Endothelial cell of umbilical vein (primary cell): ENCODE results near the gene CNTLN. TPM values are rescaled to one million over a fixed set of nuclear protein-coding genes. Genes with fewer than 3 reads are reported as not detected.
"Not testable (repeated sequence)": the region's sequence is repeated elsewhere in the genome, so short reads cannot be mapped to it uniquely, and the experiment has no call there.

ENCODE experiments used
- BruUV-seq: library from RNA; stranded (reverse); fragments of 400-500 nt; replicated peaks from 2 replicates; lab custom pipeline; 2021; lab: Mats Ljungman, UMichigan
- CTCF ChIA-PET: fragments of 300-600, 350-600 bp; sonication (Branson Sonifier 250); formaldehyde crosslinking; loops from one replicate; lab custom pipeline; 2021; ENCODE audit warnings: antibody characterized with exemption, inconsistent platforms; lab: Charles Lee
- POLR2A ChIA-PET: fragments of 300-600, 350-600 bp; sonication (Branson Sonifier 250); formaldehyde crosslinking; loops from one replicate; lab custom pipeline; 2021; ENCODE audit warnings: antibody characterized with exemption, inconsistent platforms; lab: Charles Lee
- DNase-seq: peaks from one replicate; pipeline ENCODE4 v3.0.0-alpha.2; 2011; ENCODE audit warnings: low read depth, low spot score
- FAIRE-seq: peaks from 2 replicates; lab custom pipeline; 2011; peaks lifted over from hg19 to GRCh38; lab: Jason Lieb, UNC
- H2AFZ ChIP-seq: 2 replicates; pipeline ENCODE4 v1.6.0; 2012; ENCODE audit warnings: low read depth, low read length, control low read depth, inconsistent platforms
- H3K27ac ChIP-seq: 2 replicates; pipeline ENCODE4 v1.5.1; 2011; ENCODE audit warnings: low read depth, mild to moderate bottlenecking, control low read depth, low read length, moderate library complexity; ENCODE audit not compliant: insufficient read depth
- H3K27me3 ChIP-seq, 2 experiments: 2 replicates each; pipeline versions ENCODE4 v1.6.0 to v1.6.1; 2011; ENCODE audit warnings: low read length in 2 of 2, mixed read lengths in 1 of 2; ENCODE audit not compliant: control insufficient read depth in 2 of 2, insufficient read depth in 2 of 2
- H3K36me3 ChIP-seq, 2 experiments: 2 replicates in 1 of 2; 3 replicates in 1 of 2; pipeline ENCODE4 v1.5.1; 2011; ENCODE audit warnings: low read length in 2 of 2, mild to moderate bottlenecking in 1 of 2, moderate library complexity in 1 of 2; ENCODE audit not compliant: control insufficient read depth in 2 of 2, insufficient read depth in 2 of 2; ENCODE audit errors: extremely low read depth in 1 of 2
- H3K4me1 ChIP-seq: 3 replicates; pipeline ENCODE4 v1.5.1; 2011; ENCODE audit warnings: mild to moderate bottlenecking, low read length; ENCODE audit not compliant: control insufficient read depth, insufficient read depth; ENCODE audit errors: extremely low read depth
- H3K4me2 ChIP-seq: 2 replicates; pipeline ENCODE4 v1.6.1; 2011; ENCODE audit warnings: low read length, control low read depth, mixed read lengths; ENCODE audit not compliant: insufficient read depth
- H3K4me3 ChIP-seq, 3 experiments: fragments of 200-600 bp in 1 of 3; sonication (generic), shearing (Covaris generic) in 1 of 3; replicated peaks in 1 of 3; 2 replicates each; pipeline ENCODE4 v1.5.1; 2011 to 2016; ENCODE audit warnings: control low read depth in 3 of 3, low read length in 3 of 3, mild to moderate bottlenecking in 2 of 3, inconsistent platforms in 1 of 3, low read depth in 1 of 3, moderate library complexity in 1 of 3; ENCODE audit not compliant: insufficient read depth in 1 of 3
- H3K79me2 ChIP-seq: 2 replicates; pipeline ENCODE4 v1.6.0; 2012; ENCODE audit warnings: low read length, inconsistent platforms; ENCODE audit not compliant: control insufficient read depth, insufficient read depth
- H3K9ac ChIP-seq: replicated peaks from 2 replicates; pipeline ENCODE3; 2011; ENCODE audit warnings: low read length, control low read depth; ENCODE audit not compliant: insufficient read depth; ENCODE audit errors: extremely low read depth
- H3K9me1 ChIP-seq: replicated peaks from 3 replicates; pipeline ENCODE4 v1.6.0; 2011; ENCODE audit warnings: mild to moderate bottlenecking, low read length; ENCODE audit not compliant: control insufficient read depth, insufficient read depth; ENCODE audit errors: extremely low read depth
- H3K9me3 ChIP-seq: replicated peaks from 2 replicates; pipeline ENCODE4 v1.5.1; 2012; ENCODE audit warnings: low read length, inconsistent platforms; ENCODE audit not compliant: control insufficient read depth, insufficient read depth
- H4K20me1 ChIP-seq: replicated peaks from 2 replicates; pipeline ENCODE3; 2011; ENCODE audit warnings: mild to moderate bottlenecking, low read length; ENCODE audit not compliant: control insufficient read depth, insufficient read depth; ENCODE audit errors: extremely low read depth
- CTCF ChIP-seq, 2 donors: IDR thresholded peaks; 1 replicate in 1 of 2; 2 replicates in 1 of 2; pipeline ENCODE4 v1.5.1; 2011; ENCODE audit warnings: low read length in 2 of 2, mild to moderate bottlenecking in 2 of 2, moderate library complexity in 2 of 2, control low read depth in 1 of 2, inconsistent platforms in 1 of 2, low read depth in 1 of 2; ENCODE audit not compliant: insufficient read depth in 1 of 2; ENCODE audit errors: extremely low read depth in 1 of 2
- EZH2 ChIP-seq: IDR thresholded peaks from 2 replicates; pipeline ENCODE4 v1.6.1; 2012; ENCODE audit warnings: borderline replicate concordance, low read depth, mild to moderate bottlenecking, moderate library complexity, low read length, inconsistent platforms; ENCODE audit not compliant: severe bottlenecking
- FOS ChIP-seq: IDR thresholded peaks from 2 replicates; pipeline ENCODE4 v1.6.1; 2011; ENCODE audit warnings: mild to moderate bottlenecking, low read length, moderate library complexity, borderline replicate concordance; ENCODE audit not compliant: insufficient read depth
- GATA2 ChIP-seq: IDR thresholded peaks from 2 replicates; pipeline ENCODE4 v1.7.0; 2011; ENCODE audit warnings: low read depth, mild to moderate bottlenecking, moderate library complexity, mixed read lengths, low read length; ENCODE audit not compliant: insufficient read length, insufficient read depth
- JUN ChIP-seq: IDR thresholded peaks from 2 replicates; pipeline ENCODE4 v1.6.1; 2011; ENCODE audit warnings: borderline replicate concordance, low read depth; ENCODE audit not compliant: insufficient read length, insufficient read depth
- MAX ChIP-seq: IDR thresholded peaks from 2 replicates; pipeline ENCODE4 v1.6.1; 2011; ENCODE audit not compliant: insufficient read depth, insufficient read length
- MYC ChIP-seq: IDR thresholded peaks from one replicate; pipeline ENCODE4 v1.6.1; 2011; ENCODE audit warnings: mild to moderate bottlenecking, low read depth, low read length
- POLR2A ChIP-seq: IDR thresholded peaks from 2 replicates; pipeline ENCODE4 v1.6.1; 2012; ENCODE audit warnings: low read depth, mild to moderate bottlenecking, control low read depth, low read length
- POLR2AphosphoS5 ChIP-seq: IDR thresholded peaks from 2 replicates; pipeline ENCODE4 v1.6.1; 2012; ENCODE audit warnings: low read depth, mild to moderate bottlenecking, control low read depth, low read length, moderate library complexity; ENCODE audit not compliant: insufficient read depth
- dilution Hi-C: fragments of 300-500 bp; cut with MboI; formaldehyde crosslinking; loops from one replicate; pipeline ENCODE4 v1.15.0; 2019; ENCODE audit warnings: low sequenced_read_pairs; ENCODE audit not compliant: extremely low pct_ligation_motif_present
- intact Hi-C: fragments of 100-400 bp; cut with micrococcal nuclease; formaldehyde crosslinking; loops from one replicate; pipeline ENCODE4 v1.10.0; 2022
- polyA plus RNA-seq, 4 experiments: library from polyadenylated mRNA; depleted of rRNA in 3 of 4; stranded (reverse) in 3 of 4; unstranded in 1 of 4; fragments of >200 nt; gene quantifications; 2 replicates each; pipeline versions ENCODE4 v1.2.1 to v1.2.3, GENCODE V29; 2011 to 2012; ENCODE audit warnings: missing spikeins in 1 of 4
- total RNA-seq: library from RNA; stranded (reverse); gene quantifications from 2 replicates; pipeline ENCODE4 v1.2.3, GENCODE V29; 2021

CNTLN gene
- total and polyA plus RNA-seq, 2 donors (not counting 3 experiments of a cell fraction or from before 2014, with no cell fraction given), result 3.5 to 15.8 TPM

GRCh38 chr9:17251100-17251499 lies 116.3 kb downstream of the CNTLN start:
- dilution Hi-C loops, result no loop called here
- no TSS peak for BruUV-seq
- TF ChIP-seq EZH2 (no peak), FOS (peak; percentile 27), JUN (no peak), CTCF (IDR thresholded peaks at IDR 0.05; ENCODE audit: extremely low read depth in 1 of 2, insufficient read depth in 1 of 2, low read depth in 1 of 2, low read length in 2 of 2) (no peak), MAX (no peak), POLR2AphosphoS5 (no peak), GATA2 (no peak), POLR2A (no peak), MYC (no peak)
- no peak for DNase-seq
- no peak overlapping the region for H3K9ac ChIP-seq
- no peaks in the 10 kb centered on the region for H3K27me3 ChIP-seq
- H3K4me3 ChIP-seq, result no peak overlapping the region
- intact Hi-C loops, result no loop called here
- H3K4me1 ChIP-seq, result no peaks in the 10 kb centered on the region
- H3K9me1 ChIP-seq, result no peaks in the 10 kb centered on the region
- no peaks in the 10 kb centered on the region for H3K9me3 ChIP-seq
- FAIRE-seq, result no peak
- no peaks in the 10 kb centered on the region for H3K36me3 ChIP-seq
- ChIA-PET CTCF (no interaction called here), POLR2A (no interaction called here)
- H3K79me2 ChIP-seq, result peaks cover 7% of the 10 kb centered on the region
- no peak overlapping the region for H2AFZ ChIP-seq
- no peak overlapping the region for H3K4me2 ChIP-seq
- H3K27ac ChIP-seq, result no peak overlapping the region
- H4K20me1 ChIP-seq, result no peaks in the 10 kb centered on the region

- H3K4me2 ChIP-seq, H3K27me3 ChIP-seq, H3K9me1 ChIP-seq, H3K9ac ChIP-seq, DNase-seq, H3K79me2 ChIP-seq, H2AFZ ChIP-seq, FAIRE-seq, H3K4me1 ChIP-seq, H4K20me1 ChIP-seq, H3K4me3 ChIP-seq, intact Hi-C loops, H3K27ac ChIP-seq, dilution Hi-C loops, POLR2A ChIA-PET, CTCF ChIA-PET, H3K36me3 ChIP-seq, BruUV-seq, H3K9me3 ChIP-seq: not testable (repeated sequence)
Measured at GRCh38 chr9:17268531-17269188, 133.8 kb downstream of the CNTLN start.
